Measurements from ENCODE around the gene SNAPC2.

DNA sequence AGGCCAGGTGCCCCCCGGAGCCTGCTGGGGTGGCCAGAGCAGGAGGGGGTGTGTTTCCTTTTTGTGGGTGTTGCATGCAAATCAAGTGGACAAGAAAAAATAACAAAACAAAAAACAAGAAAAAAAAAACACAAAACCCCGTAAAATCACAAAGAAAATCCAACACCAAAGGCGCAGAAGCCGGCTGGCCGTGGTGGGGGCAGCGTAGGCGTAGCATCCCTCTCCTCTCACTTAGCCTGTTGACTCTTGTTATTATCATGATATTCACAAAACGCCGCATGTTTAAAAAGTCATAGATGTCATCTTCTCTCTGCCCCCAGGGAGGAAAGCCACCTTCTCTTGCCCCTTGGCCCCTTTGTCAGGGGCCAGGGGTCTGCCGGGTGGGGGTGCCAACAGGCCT is 6.5 kb upstream of the SNAPC2 start:
- TF ChIP-seq, protein P1, sequence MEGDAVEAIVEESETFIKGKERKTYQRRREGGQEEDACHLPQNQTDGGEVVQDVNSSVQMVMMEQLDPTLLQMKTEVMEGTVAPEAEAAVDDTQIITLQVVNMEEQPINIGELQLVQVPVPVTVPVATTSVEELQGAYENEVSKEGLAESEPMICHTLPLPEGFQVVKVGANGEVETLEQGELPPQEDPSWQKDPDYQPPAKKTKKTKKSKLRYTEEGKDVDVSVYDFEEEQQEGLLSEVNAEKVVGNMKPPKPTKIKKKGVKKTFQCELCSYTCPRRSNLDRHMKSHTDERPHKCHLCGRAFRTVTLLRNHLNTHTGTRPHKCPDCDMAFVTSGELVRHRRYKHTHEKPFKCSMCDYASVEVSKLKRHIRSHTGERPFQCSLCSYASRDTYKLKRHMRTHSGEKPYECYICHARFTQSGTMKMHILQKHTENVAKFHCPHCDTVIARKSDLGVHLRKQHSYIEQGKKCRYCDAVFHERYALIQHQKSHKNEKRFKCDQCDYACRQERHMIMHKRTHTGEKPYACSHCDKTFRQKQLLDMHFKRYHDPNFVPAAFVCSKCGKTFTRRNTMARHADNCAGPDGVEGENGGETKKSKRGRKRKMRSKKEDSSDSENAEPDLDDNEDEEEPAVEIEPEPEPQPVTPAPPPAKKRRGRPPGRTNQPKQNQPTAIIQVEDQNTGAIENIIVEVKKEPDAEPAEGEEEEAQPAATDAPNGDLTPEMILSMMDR (IDR thresholded peaks at IDR 0.05; ENCODE audit: insufficient read depth, low read length): no peak
- TF ChIP-seq POLR2AphosphoS5 (IDR thresholded peaks at IDR 0.05; ENCODE audit: low read depth) (no peak), GABPA (IDR thresholded peaks at IDR 0.05; ENCODE audit: low read depth) (no peak)
- TF ChIP-seq, protein P2, sequence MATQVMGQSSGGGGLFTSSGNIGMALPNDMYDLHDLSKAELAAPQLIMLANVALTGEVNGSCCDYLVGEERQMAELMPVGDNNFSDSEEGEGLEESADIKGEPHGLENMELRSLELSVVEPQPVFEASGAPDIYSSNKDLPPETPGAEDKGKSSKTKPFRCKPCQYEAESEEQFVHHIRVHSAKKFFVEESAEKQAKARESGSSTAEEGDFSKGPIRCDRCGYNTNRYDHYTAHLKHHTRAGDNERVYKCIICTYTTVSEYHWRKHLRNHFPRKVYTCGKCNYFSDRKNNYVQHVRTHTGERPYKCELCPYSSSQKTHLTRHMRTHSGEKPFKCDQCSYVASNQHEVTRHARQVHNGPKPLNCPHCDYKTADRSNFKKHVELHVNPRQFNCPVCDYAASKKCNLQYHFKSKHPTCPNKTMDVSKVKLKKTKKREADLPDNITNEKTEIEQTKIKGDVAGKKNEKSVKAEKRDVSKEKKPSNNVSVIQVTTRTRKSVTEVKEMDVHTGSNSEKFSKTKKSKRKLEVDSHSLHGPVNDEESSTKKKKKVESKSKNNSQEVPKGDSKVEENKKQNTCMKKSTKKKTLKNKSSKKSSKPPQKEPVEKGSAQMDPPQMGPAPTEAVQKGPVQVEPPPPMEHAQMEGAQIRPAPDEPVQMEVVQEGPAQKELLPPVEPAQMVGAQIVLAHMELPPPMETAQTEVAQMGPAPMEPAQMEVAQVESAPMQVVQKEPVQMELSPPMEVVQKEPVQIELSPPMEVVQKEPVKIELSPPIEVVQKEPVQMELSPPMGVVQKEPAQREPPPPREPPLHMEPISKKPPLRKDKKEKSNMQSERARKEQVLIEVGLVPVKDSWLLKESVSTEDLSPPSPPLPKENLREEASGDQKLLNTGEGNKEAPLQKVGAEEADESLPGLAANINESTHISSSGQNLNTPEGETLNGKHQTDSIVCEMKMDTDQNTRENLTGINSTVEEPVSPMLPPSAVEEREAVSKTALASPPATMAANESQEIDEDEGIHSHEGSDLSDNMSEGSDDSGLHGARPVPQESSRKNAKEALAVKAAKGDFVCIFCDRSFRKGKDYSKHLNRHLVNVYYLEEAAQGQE (IDR thresholded peaks at IDR 0.05; ENCODE audit: insufficient replicate concordance, low read depth): no peak

All from HL-60 (cell line).